HG02840 (cell line): ENCODE results near the gene AAGAB.

Experiments used
- ATAC-seq: cut with Tn5 transposase; IDR thresholded peaks from one replicate; pipeline ENCODE4 v1.9.1; 2021; ENCODE audit warnings: mild to moderate bottlenecking, moderate library complexity, moderate number of reproducible peaks; ENCODE audit not compliant: unreplicated experiment, low FRiP score

Gene AAGAB

DNA sequence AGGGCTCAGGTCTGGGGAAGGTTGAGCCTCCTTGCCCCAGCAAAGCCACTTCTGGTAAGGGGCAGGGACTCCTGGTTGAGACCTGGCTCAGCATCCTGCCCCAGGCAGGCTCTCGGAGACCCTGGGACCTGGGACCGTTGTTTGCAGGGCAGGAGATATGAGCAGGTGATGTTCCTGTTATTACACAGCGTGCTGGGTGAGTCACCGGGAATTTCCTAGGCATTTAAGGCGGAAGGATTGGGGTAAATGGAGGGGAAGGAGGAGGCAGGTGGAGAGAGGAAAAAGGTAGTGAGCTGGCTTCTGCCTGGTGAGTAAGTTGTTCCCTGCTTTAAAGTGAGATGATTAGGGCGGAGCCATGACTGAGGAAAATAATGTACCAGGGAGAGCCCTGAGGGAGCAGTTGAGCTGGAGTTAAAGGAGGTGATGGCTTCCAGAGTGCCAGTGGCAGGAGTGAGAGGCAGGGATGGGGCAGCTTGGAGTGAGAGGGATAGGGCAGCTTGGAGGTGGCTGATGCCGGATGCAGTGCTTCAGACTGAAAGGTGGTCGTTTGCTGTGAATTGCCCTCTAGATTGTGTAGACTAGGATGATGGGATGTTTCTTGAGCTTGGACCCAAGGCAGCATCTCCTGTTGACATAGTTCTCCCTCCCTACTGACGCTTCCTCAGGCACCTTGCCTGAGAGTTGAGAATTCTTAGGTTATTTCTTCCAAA, 79.4 kb downstream of the AAGAB start:
- no peak for ATAC-seq

DNA sequence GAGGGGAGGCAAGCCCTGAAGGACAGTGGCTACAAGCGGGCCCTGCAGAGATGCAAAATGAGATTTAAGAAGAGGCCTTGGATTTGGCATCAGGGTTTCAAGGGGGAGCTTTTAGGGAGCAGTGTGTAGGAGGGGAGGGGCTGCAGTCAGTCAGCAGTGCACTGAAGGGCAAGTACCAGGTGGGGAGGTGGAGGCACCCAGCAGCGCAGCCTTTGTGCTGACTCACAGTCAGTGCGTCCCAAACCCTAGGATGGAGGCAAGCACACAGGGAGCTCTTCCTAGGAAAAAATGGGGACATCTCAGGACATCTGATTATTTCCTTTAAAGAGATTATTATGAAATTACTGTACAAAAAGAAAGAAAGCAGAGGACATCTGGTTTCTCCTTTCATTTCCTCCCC, 80.0 kb downstream of the AAGAB start:
- no peak for ATAC-seq

DNA sequence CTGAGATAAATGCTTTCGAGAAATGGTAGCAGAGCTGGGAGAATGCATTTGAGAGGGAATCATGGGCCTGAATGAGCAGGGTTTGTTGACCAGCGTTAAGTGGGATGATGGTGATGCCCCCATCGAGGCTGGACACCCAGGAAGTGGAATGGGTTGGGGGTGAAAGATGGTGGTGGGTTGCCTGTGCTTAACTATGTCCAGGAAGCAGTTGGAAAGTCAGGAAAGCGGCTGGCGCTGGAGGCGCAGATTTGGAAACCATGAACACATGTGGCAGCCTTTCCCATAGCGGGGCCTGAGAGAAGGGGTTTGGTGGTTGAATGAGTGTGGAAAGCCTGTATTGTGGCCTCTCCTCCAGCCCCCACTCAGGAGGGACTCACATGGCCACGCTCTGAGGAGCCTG, 80.7 kb downstream of the AAGAB start:
- ATAC-seq: no peak

DNA sequence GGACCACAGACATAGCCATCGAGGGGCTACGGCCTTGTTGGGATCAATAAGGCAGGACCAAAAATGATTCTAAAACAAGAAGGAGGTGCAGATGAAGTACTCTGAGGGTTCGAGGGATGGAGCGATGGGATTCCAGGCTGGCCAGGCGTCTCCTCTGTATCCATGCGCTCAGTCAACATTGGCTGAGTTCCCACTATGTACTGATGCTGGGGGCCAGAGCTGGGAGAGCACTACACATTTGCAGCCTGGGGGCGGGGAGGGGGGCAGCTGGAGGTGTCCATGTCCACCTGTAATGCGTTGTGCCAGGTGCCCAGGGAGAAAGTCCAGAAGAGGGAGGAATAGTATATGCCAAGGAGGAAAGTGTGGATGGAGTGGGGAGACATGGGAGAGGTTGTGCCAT, 81.5 kb downstream of the AAGAB start:
- ATAC-seq: no peak

DNA sequence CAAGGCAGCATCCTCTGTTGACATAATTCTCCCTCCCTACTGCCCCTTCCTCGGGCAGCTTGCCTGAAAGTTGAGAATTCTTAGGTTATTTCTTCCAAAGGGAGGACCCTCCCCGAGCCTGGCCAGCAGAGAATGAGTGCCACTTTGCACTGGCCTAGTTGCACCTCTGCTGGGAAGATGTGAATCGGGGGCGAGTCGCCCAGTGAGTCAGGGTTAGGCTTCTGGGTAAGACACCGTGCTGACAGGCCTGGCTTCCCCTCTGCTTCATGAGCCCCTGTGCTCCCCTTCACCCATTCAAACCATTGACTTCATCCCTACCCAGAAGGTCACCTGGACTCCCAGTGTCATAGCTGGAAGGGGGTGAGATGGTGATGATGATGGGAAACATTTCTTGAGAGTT, 82.3 kb downstream of the AAGAB start:
- no peak for ATAC-seq

DNA sequence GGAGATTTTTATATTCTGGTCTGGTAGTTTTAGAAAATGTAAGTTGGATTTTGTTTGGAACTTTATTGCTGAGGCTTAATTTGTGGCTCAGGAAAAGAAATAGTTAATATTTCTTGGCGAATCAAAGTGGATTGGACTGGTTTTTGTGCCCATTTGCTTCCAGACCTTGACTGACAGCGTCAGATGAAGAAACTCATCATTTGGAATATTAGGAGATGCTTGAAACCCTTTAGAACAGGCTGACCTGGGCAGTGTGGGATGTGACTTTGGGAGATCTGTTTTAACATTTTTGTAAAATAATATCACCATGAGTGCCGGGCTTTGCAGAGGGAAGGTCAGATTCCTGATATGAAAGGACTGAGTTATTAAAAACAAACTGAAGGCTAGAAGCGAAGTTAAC, 83.0 kb downstream of the AAGAB start:
- ATAC-seq: no peak

DNA sequence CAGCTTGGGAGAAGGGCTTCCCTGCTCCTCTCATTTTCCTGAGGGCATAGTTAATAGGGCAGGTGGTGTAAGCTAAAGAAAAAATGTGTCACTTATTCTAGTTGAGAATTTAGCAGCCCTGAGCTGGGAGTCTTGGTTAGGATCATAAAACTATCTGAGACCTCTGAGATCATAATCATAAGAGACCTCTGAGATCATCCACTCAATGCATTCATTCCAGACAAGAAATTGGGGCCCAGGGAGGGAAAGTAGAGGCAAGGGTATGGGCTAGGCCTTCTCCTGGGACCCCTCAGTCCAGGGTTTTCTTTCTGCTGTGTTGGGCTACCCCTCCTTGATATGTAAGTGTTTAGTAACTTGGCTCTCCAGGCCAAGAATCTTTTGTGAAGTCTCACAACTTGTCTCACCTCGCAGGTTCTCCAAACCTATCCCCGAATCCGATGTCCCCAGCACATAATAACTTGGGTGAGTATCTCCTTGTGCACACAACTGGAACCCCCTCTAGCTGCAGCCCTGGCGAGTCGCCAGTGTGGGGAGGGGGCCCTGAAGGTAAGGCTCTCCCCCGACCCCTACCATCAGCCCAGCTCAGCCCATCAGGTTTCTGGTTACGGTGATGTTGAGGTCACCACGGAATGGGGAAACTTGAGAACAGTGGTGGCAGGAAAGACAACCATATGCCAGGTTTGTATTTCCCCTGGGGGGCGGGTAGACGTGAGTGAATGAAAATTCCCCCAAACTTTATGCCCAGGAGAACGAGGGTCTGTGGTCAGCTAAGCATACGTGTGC, 84.1 kb downstream of the AAGAB start:
- ATAC-seq: no peak

DNA sequence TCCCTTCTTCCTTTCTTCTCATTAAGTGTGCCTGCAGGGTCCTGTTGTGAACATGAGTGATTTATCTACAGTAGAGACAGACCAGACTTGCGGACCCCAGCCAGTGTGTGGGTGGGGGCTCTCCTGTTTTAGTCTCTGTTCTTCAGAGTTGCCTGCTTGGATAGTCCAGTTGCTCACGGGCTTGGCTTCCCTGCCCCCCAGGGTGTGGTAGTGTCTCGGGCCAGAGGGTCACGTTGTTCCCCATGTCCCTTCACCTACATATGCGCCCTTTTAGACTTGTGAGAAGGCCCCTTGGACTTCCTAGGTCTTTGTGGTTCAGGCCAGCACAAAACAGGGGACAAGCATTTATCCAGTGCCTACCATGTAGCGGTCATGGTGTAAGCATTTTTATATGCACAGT, 85.8 kb downstream of the AAGAB start:
- no peak for ATAC-seq

DNA sequence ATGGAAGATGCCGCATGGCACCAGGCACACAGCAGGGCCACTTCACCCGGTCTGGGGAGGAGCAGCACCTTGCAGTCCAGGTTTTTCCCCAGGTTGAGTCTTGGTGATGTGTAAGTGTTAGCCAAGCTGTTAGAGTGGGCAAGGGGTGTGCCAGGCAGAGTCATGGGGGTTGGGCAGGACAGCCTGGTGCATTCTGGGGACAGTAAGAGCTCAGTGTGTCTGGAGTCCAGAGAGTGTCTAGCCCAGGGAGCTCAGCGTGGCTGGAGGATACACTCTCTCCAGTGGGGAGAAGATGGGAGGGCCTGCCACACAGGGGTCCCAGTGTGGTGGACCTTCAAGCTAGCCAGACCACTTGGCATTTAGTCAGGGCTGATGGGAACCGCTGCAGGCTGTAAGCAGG, 87.4 kb downstream of the AAGAB start:
- no peak for ATAC-seq

DNA sequence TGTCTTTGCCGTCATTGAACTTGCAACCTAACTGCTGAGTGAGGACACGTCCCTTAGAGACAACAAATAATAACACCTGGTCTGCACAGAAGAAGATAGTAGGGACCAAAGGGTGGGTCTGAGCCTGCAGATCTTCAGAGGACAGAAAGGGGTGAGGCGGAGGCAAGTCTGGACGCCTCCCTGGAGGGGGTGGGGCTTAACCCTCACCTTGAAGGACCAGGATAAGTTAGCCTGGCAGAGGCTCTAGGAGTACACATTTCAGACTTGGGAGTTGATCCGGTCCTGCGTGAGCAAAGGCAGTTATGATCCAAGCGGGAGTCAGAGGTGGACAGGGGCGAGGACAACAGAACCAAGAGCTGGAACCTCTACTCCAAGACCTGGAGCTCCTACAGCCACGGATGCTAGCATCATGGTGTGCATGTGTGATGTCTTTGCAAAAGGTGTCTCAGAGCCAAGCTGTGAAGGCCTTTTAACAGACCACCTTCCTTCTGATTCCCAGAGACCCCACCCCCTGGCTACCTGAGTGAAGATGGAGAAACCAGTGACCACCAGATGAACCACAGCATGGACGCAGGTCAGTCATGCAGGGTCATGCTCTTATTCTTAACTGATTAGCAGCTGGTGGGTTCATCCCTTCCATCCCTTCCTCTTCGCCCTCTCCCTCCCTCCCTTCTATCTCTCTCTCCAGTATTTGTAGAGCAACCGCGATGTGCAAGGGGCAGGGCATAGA, 88.0 kb downstream of the AAGAB start:
- no peak for ATAC-seq

DNA sequence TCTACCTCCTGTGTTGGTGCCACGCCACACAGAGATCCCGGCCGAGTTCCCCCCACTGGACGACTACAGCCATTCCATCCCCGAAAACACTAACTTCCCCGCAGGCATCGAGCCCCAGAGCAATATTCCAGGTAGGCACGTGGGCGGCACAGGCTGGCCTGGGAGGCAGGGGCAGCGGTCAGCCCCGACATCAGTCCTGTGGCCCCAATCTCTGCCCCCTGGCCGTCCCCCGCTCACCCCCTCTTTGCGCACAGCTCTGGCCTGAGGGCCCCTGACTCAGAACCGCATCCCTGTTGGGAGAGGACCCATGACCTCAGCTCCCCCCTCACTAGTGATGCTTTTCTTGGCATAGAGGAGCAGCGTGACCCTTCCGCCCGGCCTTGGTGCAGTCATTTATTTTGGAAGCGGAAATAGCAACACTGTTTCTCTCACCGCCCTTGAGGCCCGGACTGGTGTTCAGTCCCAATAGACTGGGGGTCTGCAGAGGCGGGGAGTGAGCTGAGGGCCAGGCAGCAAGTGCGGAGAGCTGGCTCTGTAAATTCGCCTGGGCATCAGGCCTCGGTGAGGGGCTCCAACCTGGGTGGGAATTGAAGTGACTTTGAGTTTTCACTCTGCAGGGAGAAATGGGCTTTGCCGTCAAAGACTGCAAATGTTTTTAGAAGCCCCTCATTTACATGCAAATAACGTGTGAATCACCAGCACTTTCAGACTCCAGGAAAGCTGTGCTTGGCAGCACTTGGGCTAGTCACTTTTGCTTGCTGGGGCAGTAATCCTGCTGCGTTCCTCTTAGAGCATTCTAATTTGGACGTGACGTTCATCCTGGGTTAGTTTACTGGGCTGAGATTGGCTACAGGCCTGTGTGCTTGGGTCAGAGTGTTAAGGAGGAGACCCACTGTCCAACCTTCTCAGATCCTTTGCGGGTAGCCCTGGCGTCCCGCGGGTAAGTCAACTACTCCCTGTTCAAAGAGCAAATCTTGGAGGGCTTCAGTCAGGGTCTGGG, 88.9 kb downstream of the AAGAB start:
- no peak for ATAC-seq

DNA sequence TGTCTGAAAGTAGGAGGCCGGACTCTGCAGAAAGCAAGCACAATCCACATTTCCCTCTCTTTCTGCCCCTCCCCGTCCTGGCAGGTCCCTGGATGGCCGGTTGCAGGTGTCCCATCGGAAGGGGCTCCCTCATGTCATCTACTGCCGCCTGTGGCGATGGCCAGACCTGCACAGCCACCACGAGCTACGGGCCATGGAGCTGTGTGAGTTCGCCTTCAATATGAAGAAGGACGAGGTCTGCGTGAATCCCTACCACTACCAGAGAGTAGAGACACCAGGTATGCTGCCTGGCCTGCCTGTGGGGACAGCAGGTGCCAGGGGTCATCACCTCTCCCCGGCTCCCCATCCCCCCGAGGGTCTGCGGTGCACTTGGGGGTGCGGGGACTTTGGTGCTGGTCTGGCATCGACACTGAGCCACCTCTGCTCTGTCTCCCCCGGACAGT, 89.6 kb downstream of the AAGAB start:
- ATAC-seq: no peak

DNA sequence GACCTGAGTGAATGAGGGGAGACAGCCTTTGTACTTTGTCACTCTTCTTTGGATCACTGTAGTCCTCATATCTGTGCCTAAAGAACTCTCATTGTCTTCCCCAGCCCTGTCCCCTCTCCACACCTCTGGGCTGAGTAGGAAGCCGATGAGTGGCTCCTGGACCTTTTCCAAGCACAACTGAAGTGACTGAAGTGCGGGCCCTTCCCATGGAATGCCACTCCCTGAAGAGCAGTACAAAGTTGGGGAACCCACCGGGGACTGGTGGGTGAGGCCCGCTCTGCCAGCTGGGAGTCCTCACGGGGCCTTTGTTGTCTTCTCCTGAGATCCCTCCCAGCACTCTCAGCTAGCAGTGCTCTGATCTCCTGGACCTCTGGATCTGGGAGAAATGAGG, 90.1 kb downstream of the AAGAB start:
- ATAC-seq: no peak

DNA sequence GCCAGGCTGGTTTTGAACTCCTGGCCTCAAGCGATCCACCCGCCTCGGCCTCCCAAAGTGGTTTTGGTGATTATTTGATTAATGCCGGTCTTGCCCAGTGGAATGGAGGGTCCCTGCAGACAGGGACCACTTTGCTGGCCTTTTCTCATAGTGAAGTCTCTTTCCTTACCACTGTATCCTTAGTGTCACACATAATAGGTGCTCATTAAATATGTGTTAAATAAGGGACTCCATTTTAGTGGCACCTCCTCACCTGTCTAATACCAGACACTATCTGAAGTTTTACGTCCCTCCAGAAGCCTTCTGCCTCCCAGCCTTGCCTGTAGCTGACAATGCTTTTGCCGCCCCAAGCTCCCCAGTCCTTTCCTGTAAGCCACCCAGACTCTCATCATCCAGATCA, 91.3 kb downstream of the AAGAB start:
- no peak for ATAC-seq

DNA sequence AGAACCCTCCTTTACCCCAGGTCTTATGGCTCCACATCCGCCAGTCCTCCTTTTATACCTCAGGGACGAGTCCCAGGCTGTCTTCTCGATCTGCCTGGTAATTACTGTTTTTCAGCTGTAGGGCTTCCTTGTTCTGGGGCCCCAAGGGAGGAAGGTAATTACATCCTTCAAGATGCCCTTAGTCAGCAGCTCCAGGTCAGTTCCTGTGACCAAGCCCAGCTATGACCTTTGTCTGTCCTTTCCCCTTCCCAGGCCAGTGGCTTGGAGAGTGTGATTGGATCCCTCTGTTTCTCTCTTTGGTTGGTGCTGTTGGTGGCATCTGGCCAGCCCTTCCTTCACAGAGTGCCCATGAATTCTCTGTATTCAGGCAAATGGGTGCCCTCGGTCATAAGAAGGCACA, 92.6 kb downstream of the AAGAB start:
- ATAC-seq: no peak

DNA sequence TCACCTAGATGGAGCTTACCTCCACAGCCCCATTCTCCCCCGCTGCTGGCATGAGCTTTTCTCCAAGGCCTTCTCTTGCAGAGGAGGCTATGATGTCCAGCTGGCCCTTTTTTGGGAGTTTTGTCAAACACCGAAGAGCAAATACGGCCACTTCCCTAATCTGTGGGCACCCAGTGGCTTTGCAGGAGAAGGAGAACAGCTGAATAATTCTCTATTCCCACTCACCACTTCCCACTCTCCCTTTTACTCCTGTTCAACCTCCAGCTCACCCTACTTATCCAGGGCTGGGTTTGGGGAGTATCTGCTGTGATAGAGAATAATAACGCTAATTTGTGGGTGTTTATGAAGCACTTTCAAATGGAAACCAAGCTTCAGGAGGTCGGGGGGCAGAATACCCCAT, 93.0 kb downstream of the AAGAB start:
- no peak for ATAC-seq

DNA sequence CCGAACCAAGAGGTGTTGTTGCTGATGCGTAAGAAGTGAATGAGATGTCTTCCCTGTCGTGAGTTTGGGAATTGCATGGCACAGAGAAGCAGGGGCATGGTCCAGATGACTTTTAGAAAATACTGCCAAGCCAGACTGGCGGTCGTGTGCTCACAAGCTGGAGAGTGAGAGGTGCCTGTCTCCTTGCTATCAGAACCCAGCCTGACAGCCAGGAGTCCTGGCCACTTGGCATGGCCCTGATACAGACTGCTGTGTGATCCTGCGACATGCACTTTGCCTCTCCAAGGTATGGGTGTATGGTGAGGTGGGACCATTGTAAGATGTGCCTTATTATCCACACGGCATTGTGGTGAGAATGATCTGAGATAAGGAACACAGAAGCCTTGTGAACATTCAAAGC, 96.1 kb downstream of the AAGAB start:
- ATAC-seq: no peak

DNA sequence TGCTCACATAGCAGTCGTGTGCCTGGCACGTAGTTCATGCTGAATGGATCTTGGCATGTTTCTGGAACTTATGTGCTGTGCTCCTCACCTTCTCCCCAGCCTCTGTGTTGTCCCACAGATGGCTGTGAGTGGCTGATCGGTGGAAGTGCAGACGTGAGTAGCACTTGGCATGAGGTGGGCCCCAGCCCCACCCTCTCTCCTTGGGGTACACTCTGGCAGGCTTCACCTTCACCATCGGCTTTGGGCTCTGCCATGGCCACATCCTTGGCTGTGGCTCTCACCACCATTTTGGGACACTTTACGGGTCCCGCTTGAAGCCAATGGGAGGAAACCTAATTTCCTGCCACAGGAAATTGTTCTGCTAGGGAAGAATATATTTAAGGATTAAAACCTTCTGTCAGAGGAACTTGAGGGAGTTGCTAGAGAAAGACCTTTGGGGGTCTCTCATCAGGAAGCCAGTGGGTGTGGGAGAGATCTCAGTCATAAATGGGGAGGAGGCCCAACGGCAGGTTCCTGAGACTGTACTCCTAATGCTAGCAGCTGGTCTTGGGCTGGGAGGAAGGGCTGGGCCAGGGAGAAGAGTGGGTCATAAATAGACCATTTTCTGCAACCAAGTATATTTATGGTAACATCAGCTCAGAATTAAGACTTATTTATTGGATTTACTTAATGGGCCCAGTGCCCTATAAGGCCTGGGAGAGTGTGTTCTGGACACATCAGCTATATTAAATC, 96.8 kb downstream of the AAGAB start:
- no peak for ATAC-seq

DNA sequence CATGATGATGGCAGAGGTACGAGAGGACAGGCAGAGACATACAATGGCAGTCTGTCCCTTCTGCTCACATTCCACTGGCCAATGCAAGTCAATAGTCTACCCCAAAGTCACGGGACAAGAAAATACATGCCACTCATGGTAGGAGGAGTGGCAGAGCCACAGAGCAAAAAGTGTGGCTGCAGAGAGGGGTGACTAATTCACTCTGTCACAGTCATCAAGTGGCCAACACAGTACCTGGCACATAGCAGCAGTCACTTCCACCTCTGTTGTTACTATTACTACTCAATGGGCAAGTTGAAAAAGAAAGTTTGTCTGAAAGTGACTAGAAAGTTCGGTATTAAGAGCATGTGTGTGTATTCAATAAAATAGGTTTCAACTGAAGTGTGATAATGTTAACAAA, 97.6 kb downstream of the AAGAB start:
- ATAC-seq: no peak

DNA sequence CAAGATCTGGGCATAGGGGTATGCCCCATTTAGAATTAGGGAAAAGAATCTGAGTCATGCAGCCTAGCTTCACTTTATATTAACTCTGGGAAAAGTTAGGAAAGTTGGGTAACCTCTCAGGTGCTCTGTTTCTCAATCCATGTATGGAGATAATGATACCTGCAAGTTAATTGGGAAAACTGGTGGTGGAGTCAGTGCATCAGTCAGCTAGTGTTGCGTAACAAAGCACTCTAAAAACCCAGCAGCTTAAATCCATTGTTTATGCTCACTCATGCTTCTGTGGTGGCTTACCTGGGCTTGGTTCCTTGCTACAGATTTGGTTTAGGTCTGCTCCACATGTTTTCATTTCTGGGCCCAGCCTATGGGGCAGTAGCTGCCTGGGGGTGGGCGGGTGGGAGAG, 98.0 kb downstream of the AAGAB start:
- no peak for ATAC-seq
